ENCODE data around the gene NLRC3.

NLRC3 gene

GRCh38 chr16:3589001-3589400, 11.8 kb upstream of the NLRC3 start:
- H3K27me3 ChIP-seq (replicated peaks; ENCODE audit: control insufficient read depth, insufficient read depth, low read length): no peaks in the 10 kb centered on the region
- H3K9ac ChIP-seq (ENCODE audit: low read length): no peak overlapping the region
- peaks cover 18% of the 10 kb centered on the region for H3K36me3 ChIP-seq (ENCODE audit: control insufficient read depth, insufficient read depth, low read length, severe bottlenecking)
- no peak for DNase-seq (ENCODE audit: low read depth)
- H3K4me1 ChIP-seq (ENCODE audit: control insufficient read depth, insufficient read depth, low read length): no peaks in the 10 kb centered on the region
- H3K9me3 ChIP-seq (ENCODE audit: control insufficient read depth, low read length): no peaks in the 10 kb centered on the region
- no peak overlapping the region for H3K4me3 ChIP-seq (ENCODE audit: low read length)

GRCh38 chr16:3587547-3588110, 10.4 kb upstream of the NLRC3 start:
- H3K4me3 ChIP-seq (ENCODE audit: low read length): no peak overlapping the region
- no peaks in the 10 kb centered on the region for H3K27me3 ChIP-seq (replicated peaks; ENCODE audit: control insufficient read depth, insufficient read depth, low read length)
- H3K9ac ChIP-seq (ENCODE audit: low read length): no peak overlapping the region
- H3K36me3 ChIP-seq (ENCODE audit: control insufficient read depth, insufficient read depth, low read length, severe bottlenecking): peaks cover 24% of the 10 kb centered on the region
- no peak for DNase-seq (ENCODE audit: low read depth)
- no peaks in the 10 kb centered on the region for H3K4me1 ChIP-seq (ENCODE audit: control insufficient read depth, insufficient read depth, low read length)
- H3K9me3 ChIP-seq (ENCODE audit: control insufficient read depth, low read length): no peaks in the 10 kb centered on the region

GRCh38 chr16:3584412-3584811, 7.2 kb upstream of the NLRC3 start:
- no peak overlapping the region for H3K9ac ChIP-seq (ENCODE audit: low read length)
- no peak overlapping the region for H3K4me3 ChIP-seq (ENCODE audit: low read length)
- DNase-seq (ENCODE audit: low read depth): no peak
- peaks cover 8% of the 10 kb centered on the region for H3K36me3 ChIP-seq (ENCODE audit: control insufficient read depth, insufficient read depth, low read length, severe bottlenecking)
- H3K4me1 ChIP-seq (ENCODE audit: control insufficient read depth, insufficient read depth, low read length): no peaks in the 10 kb centered on the region
- H3K27me3 ChIP-seq (replicated peaks; ENCODE audit: control insufficient read depth, insufficient read depth, low read length): no peaks in the 10 kb centered on the region
- no peaks in the 10 kb centered on the region for H3K9me3 ChIP-seq (ENCODE audit: control insufficient read depth, low read length)

GRCh38 chr16:3583303-3584038, 6.3 kb upstream of the NLRC3 start:
- no peak overlapping the region for H3K9ac ChIP-seq (ENCODE audit: low read length)
- DNase-seq (ENCODE audit: low read depth): no peak
- no peak overlapping the region for H3K4me3 ChIP-seq (ENCODE audit: low read length)
- H3K9me3 ChIP-seq (ENCODE audit: control insufficient read depth, low read length): no peaks in the 10 kb centered on the region
- peaks cover 4% of the 10 kb centered on the region for H3K27me3 ChIP-seq (replicated peaks; ENCODE audit: control insufficient read depth, insufficient read depth, low read length)
- peaks cover 8% of the 10 kb centered on the region for H3K36me3 ChIP-seq (ENCODE audit: control insufficient read depth, insufficient read depth, low read length, severe bottlenecking)
- no peaks in the 10 kb centered on the region for H3K4me1 ChIP-seq (ENCODE audit: control insufficient read depth, insufficient read depth, low read length)

GRCh38 chr16:3582276-3583165, 5.3 kb upstream of the NLRC3 start:
- peaks cover 10% of the 10 kb centered on the region for H3K27me3 ChIP-seq (replicated peaks; ENCODE audit: control insufficient read depth, insufficient read depth, low read length)
- H3K9ac ChIP-seq (ENCODE audit: low read length): no peak overlapping the region
- H3K36me3 ChIP-seq (ENCODE audit: control insufficient read depth, insufficient read depth, low read length, severe bottlenecking): peaks cover 8% of the 10 kb centered on the region
- H3K4me3 ChIP-seq (ENCODE audit: low read length): no peak overlapping the region
- DNase-seq (ENCODE audit: low read depth): no peak
- H3K9me3 ChIP-seq (ENCODE audit: control insufficient read depth, low read length): no peaks in the 10 kb centered on the region
- no peaks in the 10 kb centered on the region for H3K4me1 ChIP-seq (ENCODE audit: control insufficient read depth, insufficient read depth, low read length)

GRCh38 chr16:3581392-3581791, 4.2 kb upstream of the NLRC3 start:
- Histone ChIP-seq H3K9ac (ENCODE audit: low read length) (no peak overlapping the region), H3K27me3 (replicated peaks; ENCODE audit: control insufficient read depth, insufficient read depth, low read length) (peaks cover 10% of the 10 kb centered on the region), H3K9me3 (ENCODE audit: control insufficient read depth, low read length) (no peaks in the 10 kb centered on the region), H3K4me1 (ENCODE audit: control insufficient read depth, insufficient read depth, low read length) (no peaks in the 10 kb centered on the region), H3K4me3 (ENCODE audit: low read length) (no peak overlapping the region), H3K36me3 (ENCODE audit: control insufficient read depth, insufficient read depth, low read length, severe bottlenecking) (peaks cover 8% of the 10 kb centered on the region)
- DNase-seq (ENCODE audit: low read depth): no peak

- Histone ChIP-seq H3K27me3 (replicated peaks; ENCODE audit: control insufficient read depth, insufficient read depth, low read length) (peaks cover 10% of the 10 kb centered on the region), H3K4me1 (ENCODE audit: control insufficient read depth, insufficient read depth, low read length) (no peaks in the 10 kb centered on the region), H3K9me3 (ENCODE audit: control insufficient read depth, low read length) (no peaks in the 10 kb centered on the region), H3K36me3 (ENCODE audit: control insufficient read depth, insufficient read depth, low read length, severe bottlenecking) (peaks cover 8% of the 10 kb centered on the region), H3K9ac (ENCODE audit: low read length) (no peak overlapping the region), H3K4me3 (ENCODE audit: low read length) (no peak overlapping the region)
- DNase-seq (ENCODE audit: low read depth): no peak
These were observed 3.5 kb upstream of the NLRC3 start for GRCh38 chr16:3580686-3581085.

- Histone ChIP-seq H3K9me3 (ENCODE audit: control insufficient read depth, low read length) (no peaks in the 10 kb centered on the region), H3K36me3 (ENCODE audit: control insufficient read depth, insufficient read depth, low read length, severe bottlenecking) (peaks cover 8% of the 10 kb centered on the region), H3K27me3 (replicated peaks; ENCODE audit: control insufficient read depth, insufficient read depth, low read length) (peaks cover 10% of the 10 kb centered on the region), H3K4me3 (ENCODE audit: low read length) (no peak overlapping the region), H3K9ac (ENCODE audit: low read length) (no peak overlapping the region), H3K4me1 (ENCODE audit: control insufficient read depth, insufficient read depth, low read length) (no peaks in the 10 kb centered on the region)
- DNase-seq (ENCODE audit: low read depth): no peak
These were observed 3.0 kb upstream of the NLRC3 start for GRCh38 chr16:3580251-3580651.

- Histone ChIP-seq H3K4me1 (ENCODE audit: control insufficient read depth, insufficient read depth, low read length) (no peaks in the 10 kb centered on the region), H3K27me3 (replicated peaks; ENCODE audit: control insufficient read depth, insufficient read depth, low read length) (peaks cover 10% of the 10 kb centered on the region), H3K9ac (ENCODE audit: low read length) (no peak overlapping the region), H3K9me3 (ENCODE audit: control insufficient read depth, low read length) (no peaks in the 10 kb centered on the region), H3K36me3 (ENCODE audit: control insufficient read depth, insufficient read depth, low read length, severe bottlenecking) (peaks cover 8% of the 10 kb centered on the region), H3K4me3 (ENCODE audit: low read length) (no peak overlapping the region)
- no peak for DNase-seq (ENCODE audit: low read depth)
These were observed 2.6 kb upstream of the NLRC3 start for GRCh38 chr16:3579776-3580175.

- no peaks in the 10 kb centered on the region for H3K9me3 ChIP-seq (ENCODE audit: control insufficient read depth, low read length)
- DNase-seq (ENCODE audit: low read depth): peak; percentile 24
- H3K27me3 ChIP-seq (replicated peaks; ENCODE audit: control insufficient read depth, insufficient read depth, low read length): peaks cover 10% of the 10 kb centered on the region
- H3K36me3 ChIP-seq (ENCODE audit: control insufficient read depth, insufficient read depth, low read length, severe bottlenecking): peaks cover 8% of the 10 kb centered on the region
- no peak overlapping the region for H3K9ac ChIP-seq (ENCODE audit: low read length)
- H3K4me3 ChIP-seq (ENCODE audit: low read length): no peak overlapping the region
- H3K4me1 ChIP-seq (ENCODE audit: control insufficient read depth, insufficient read depth, low read length): no peaks in the 10 kb centered on the region
These were observed 1.7 kb upstream of the NLRC3 start for GRCh38 chr16:3578610-3579551.

All from adipocyte (in vitro differentiated cells).